K562 (cell line): ENCODE data around the gene PRKAA1. TPM values are rescaled to one million over a fixed set of nuclear protein-coding genes. Genes with fewer than 3 reads are reported as not detected.

ENCODE experiments used
- ATAC-seq: fragments of 200-7000 bp; cut with Tn5 transposase; 3 replicates; pipeline ENCODE4 v1.9.1; 2020; ENCODE audit warnings: moderate library complexity
- BruUV-seq: library from RNA; stranded (reverse); fragments of 400-500 nt; replicated peaks from 2 replicates; lab custom pipeline; 2021; lab: Mats Ljungman, UMichigan
- CTCF ChIA-PET: fragments of 300-600 bp; formaldehyde crosslinking; extraction: SDS; loops from one replicate; lab custom pipeline; 2021; ENCODE audit warnings: low intra/inter-chr PET ratio; lab: Yijun Ruan, JAX
- POLR2A ChIA-PET: fragments of 300-600, 350-650 bp; sonication (Branson Sonifier 250); formaldehyde crosslinking; extraction: SDS; loops from one replicate; lab custom pipeline; 2021; ENCODE audit warnings: antibody characterized with exemption, inconsistent platforms; lab: Yijun Ruan, JAX
- DNase-seq, 4 experiments: peaks; one replicate each; pipeline versions ENCODE4 v3.0.0 to v3.0.0-alpha.2; 2011 to 2018; ENCODE audit warnings: low spot score in 3 of 4, mixed read lengths in 3 of 4; ENCODE audit errors: extremely low read depth in 1 of 4
- FAIRE-seq: peaks from 2 replicates; lab custom pipeline; 2011; peaks lifted over from hg19 to GRCh38; lab: Jason Lieb, UNC
- H2AFZ ChIP-seq: 2 replicates; pipeline ENCODE4 v1.6.0; 2011; ENCODE audit warnings: low read depth, low read length, control low read depth, inconsistent platforms
- H3K27ac ChIP-seq: fragments of 200-600 bp; 3 replicates; pipeline ENCODE4 v1.8.0; 2011; ENCODE audit warnings: low read depth, mild to moderate bottlenecking, control low read depth, inconsistent platforms, low read length, moderate library complexity, mixed read lengths; ENCODE audit errors: extremely low read depth
- H3K27me3 ChIP-seq, 2 experiments: fragments of 300-600 bp in 1 of 2; 2 replicates in 1 of 2; 3 replicates in 1 of 2; pipeline versions ENCODE4 v1.6.0 to v1.8.0; 2011; ENCODE audit warnings: inconsistent platforms in 2 of 2, low read length in 2 of 2, mild to moderate bottlenecking in 1 of 2, mixed read lengths in 1 of 2, moderate library complexity in 1 of 2; ENCODE audit not compliant: control insufficient read depth in 2 of 2, insufficient read depth in 2 of 2
- H3K36me3 ChIP-seq: fragments of 300-600 bp; 3 replicates; pipeline ENCODE4 v1.8.0; 2011; ENCODE audit warnings: mild to moderate bottlenecking, low read length, inconsistent platforms; ENCODE audit not compliant: control insufficient read depth, insufficient read depth
- H3K4me1 ChIP-seq, 2 experiments: fragments of 200-600 bp in 1 of 2; replicated peaks in 1 of 2; 2 replicates in 1 of 2; 3 replicates in 1 of 2; pipeline versions ENCODE4 v1.5.1 to v1.8.0; 2011; ENCODE audit warnings: inconsistent platforms in 2 of 2, low read length in 2 of 2, mild to moderate bottlenecking in 1 of 2, mixed read lengths in 1 of 2, moderate library complexity in 1 of 2; ENCODE audit not compliant: control insufficient read depth in 2 of 2, insufficient read depth in 2 of 2
- H3K4me2 ChIP-seq: 2 replicates; pipeline ENCODE4 v1.6.1; 2011; ENCODE audit warnings: low read length, control low read depth, inconsistent platforms, mixed read lengths; ENCODE audit not compliant: insufficient read depth
- H3K4me3 ChIP-seq: fragments of 200-600 bp; sonication (generic), shearing (Covaris generic); 2 replicates; pipeline ENCODE4 v1.5.1; 2016; ENCODE audit warnings: control low read depth, inconsistent platforms
- H3K79me2 ChIP-seq: fragments of 200-600 bp; 3 replicates; pipeline ENCODE4 v1.8.0; 2011; ENCODE audit warnings: low read length, inconsistent platforms; ENCODE audit not compliant: control insufficient read depth, insufficient read depth
- H3K9ac ChIP-seq, 2 experiments: 2 replicates each; pipeline versions ENCODE4 v1.6.0 to v1.6.1; 2011; ENCODE audit warnings: low read depth in 2 of 2, low read length in 2 of 2, control low read depth in 1 of 2, inconsistent platforms in 1 of 2, mild to moderate bottlenecking in 1 of 2, mixed read lengths in 1 of 2; ENCODE audit not compliant: insufficient read depth in 1 of 2
- H3K9me1 ChIP-seq: one replicate; pipeline ENCODE4 v1.6.0; 2011; ENCODE audit warnings: inconsistent platforms, mild to moderate bottlenecking, low read length, moderate library complexity; ENCODE audit not compliant: control insufficient read depth, insufficient read depth
- H3K9me3 ChIP-seq: replicated peaks from 2 replicates; pipeline ENCODE4 v1.5.1; 2011; ENCODE audit warnings: low read depth, low read length, inconsistent platforms; ENCODE audit not compliant: control insufficient read depth, insufficient read depth
- H4K20me1 ChIP-seq: replicated peaks from 2 replicates; pipeline ENCODE4 v1.6.1; 2011; ENCODE audit warnings: low read length, inconsistent platforms, mixed read lengths; ENCODE audit not compliant: control insufficient read depth, insufficient read depth
- BDP1 ChIP-seq: IDR thresholded peaks from 3 replicates; pipeline ENCODE4 v1.6.1; 2011; ENCODE audit not compliant: insufficient read length, insufficient read depth
- EHMT2 ChIP-seq: fragments of 450-650 bp; IDR thresholded peaks from 2 replicates; pipeline ENCODE4 v1.6.1; 2018; ENCODE audit warnings: antibody characterized with exemption
- FIP1L1 ChIP-seq: fragments of 200-400 bp; formaldehyde crosslinking; IDR thresholded peaks from 2 replicates; pipeline ENCODE4 v1.6.1; 2018; ENCODE audit warnings: mild to moderate bottlenecking, low read depth, low read length; ENCODE audit not compliant: poor library complexity, severe bottlenecking
- GATAD2B ChIP-seq: fragments of 450-650 bp; IDR thresholded peaks from 2 replicates; pipeline ENCODE4 v1.6.1; 2017; ENCODE audit warnings: mild to moderate bottlenecking, borderline replicate concordance
- HDAC1 ChIP-seq, 2 experiments: fragments of 450-650 bp; IDR thresholded peaks; 2 replicates each; pipeline ENCODE4 v1.6.1; 2016 to 2017; ENCODE audit warnings: inconsistent platforms in 1 of 2, mild to moderate bottlenecking in 1 of 2, moderate library complexity in 1 of 2
- HDAC2 ChIP-seq: fragments of 450-650 bp; IDR thresholded peaks from 2 replicates; pipeline ENCODE4 v1.6.1; 2016; ENCODE audit warnings: mild to moderate bottlenecking
- KDM1A ChIP-seq, 2 experiments: fragments of 450-650 bp; IDR thresholded peaks; 2 replicates each; pipeline ENCODE4 v1.6.1; 2016; ENCODE audit warnings: mild to moderate bottlenecking in 2 of 2
- KLF16 ChIP-seq: IDR thresholded peaks from 2 replicates; pipeline ENCODE4 v1.6.1; 2016; ENCODE audit warnings: antibody characterized with exemption
- NFIC ChIP-seq: fragments of 450-650 bp; IDR thresholded peaks from 2 replicates; pipeline ENCODE4 v1.6.1; 2017; ENCODE audit warnings: mild to moderate bottlenecking, inconsistent platforms
- RAD51 ChIP-seq: fragments of 450-650 bp; IDR thresholded peaks from 2 replicates; pipeline ENCODE4 v1.7.1; 2016; ENCODE audit warnings: low read depth, mild to moderate bottlenecking, borderline replicate concordance
- SMARCE1 ChIP-seq: fragments of 450-650 bp; IDR thresholded peaks from 2 replicates; pipeline ENCODE4 v1.7.1; 2016; ENCODE audit warnings: mild to moderate bottlenecking
- STAT5A ChIP-seq: IDR thresholded peaks from 2 replicates; pipeline ENCODE4 v1.6.1; 2012; ENCODE audit warnings: low read length, inconsistent platforms, borderline replicate concordance
- TCF7 ChIP-seq: sonication (generic); IDR thresholded peaks from 2 replicates; pipeline ENCODE4 v1.6.1; 2016; ENCODE audit warnings: antibody characterized with exemption, borderline replicate concordance
- ZNF12 ChIP-seq: sonication (generic); formaldehyde crosslinking; IDR thresholded peaks from 2 replicates; pipeline ENCODE4 v1.4.0; 2020; ENCODE audit warnings: mild to moderate bottlenecking, missing genetic modification reagents
- ZNF143 ChIP-seq: sonication (generic); formaldehyde crosslinking; IDR thresholded peaks from 2 replicates; pipeline ENCODE4 v1.9.0; 2022; ENCODE audit warnings: mild to moderate bottlenecking, missing genetic modification reagents
- ZNF324 ChIP-seq: fragments of 250-450 bp; sonication (Bioruptor Pico); IDR thresholded peaks from 2 replicates; pipeline ENCODE4 v1.4.0; 2020; ENCODE audit warnings: mild to moderate bottlenecking
- ZNF561 ChIP-seq: fragments of 450-650 bp; formaldehyde crosslinking; conservative IDR thresholded peaks from 2 replicates; pipeline ENCODE4 v1.4.0; 2020; ENCODE audit warnings: mild to moderate bottlenecking, moderate library complexity
- ZNF589 ChIP-seq: fragments of 200-800 bp; sonication (Bioruptor generic); IDR thresholded peaks from 2 replicates; pipeline ENCODE4 v1.6.1; 2016; ENCODE audit warnings: low read depth, missing genetic modification characterization, missing compliant biosample characterization
- WGBS: fragments of 100-300 bp; shearing (Covaris generic); methylation state at CpG from one replicate; pipeline ENCODE4 v1.1.6; 2016; ENCODE audit warnings: low coverage, mixed read lengths; ENCODE audit not compliant: insufficient coverage; ENCODE audit errors: missing lambda C conversion rate; 5-methylcytosine and 5-hydroxymethylcytosine counted together
- in situ Hi-C: fragments of 300-500 bp; cut with MboI; formaldehyde crosslinking; loops from 4 replicates; pipeline ENCODE4 v1.15.0; 2018; ENCODE audit warnings: inconsistent platforms, mixed read lengths
- intact Hi-C: fragments of 100-400 bp; cut with micrococcal nuclease; formaldehyde crosslinking; loops from 2 replicates; pipeline ENCODE4 v1.14.2; 2022
- polyA plus RNA-seq, 8 experiments: library from polyadenylated mRNA; depleted of rRNA in 4 of 8; stranded (reverse) in 5 of 8; unstranded in 3 of 8; fragments of >200 nt; fragmentation: Nextera tagmentation in 2 of 8; fragmentation: Illumina TruSeq in 1 of 8; extraction: Ambion mirVana in 2 of 8; extraction: Trizol in 1 of 8; gene quantifications; 2 replicates each; pipeline versions ENCODE4 v1.2.1 to v1.2.3, GENCODE V29; 2011 to 2014; ENCODE audit warnings: inconsistent platforms in 1 of 8, missing spikeins in 1 of 8
- total RNA-seq, 7 experiments: library from RNA; depleted of rRNA in 6 of 7; stranded (reverse); fragments of >200 nt in 6 of 7; fragmentation: Illumina TruSeq in 2 of 7; extraction: Trizol in 2 of 7; gene quantifications; 2 replicates each; pipeline versions ENCODE4 v1.2.1 to v1.2.3, GENCODE V29; 2011 to 2021; ENCODE audit warnings: low replicate concordance in 1 of 7
- TF ChIP-seq, protein P1 (sequence below): fragments of 450-650 bp; formaldehyde crosslinking; IDR thresholded peaks from 2 replicates; pipeline ENCODE4 v1.4.0; 2022; ENCODE audit warnings: missing genetic modification characterization
- TF ChIP-seq, protein P2 (sequence below): sonication (generic); formaldehyde crosslinking; IDR thresholded peaks from 2 replicates; pipeline ENCODE4 v1.8.0; 2023; ENCODE audit warnings: missing genetic modification reagents, mild to moderate bottlenecking, borderline replicate concordance

The PRKAA1 gene
- total and polyA plus RNA-seq, 9 of the 15 experiments (the other 6 are each of a cell fraction or from before 2014, with no cell fraction given) = 24.5 to 84.0 (median 51.4) TPM

DNA sequence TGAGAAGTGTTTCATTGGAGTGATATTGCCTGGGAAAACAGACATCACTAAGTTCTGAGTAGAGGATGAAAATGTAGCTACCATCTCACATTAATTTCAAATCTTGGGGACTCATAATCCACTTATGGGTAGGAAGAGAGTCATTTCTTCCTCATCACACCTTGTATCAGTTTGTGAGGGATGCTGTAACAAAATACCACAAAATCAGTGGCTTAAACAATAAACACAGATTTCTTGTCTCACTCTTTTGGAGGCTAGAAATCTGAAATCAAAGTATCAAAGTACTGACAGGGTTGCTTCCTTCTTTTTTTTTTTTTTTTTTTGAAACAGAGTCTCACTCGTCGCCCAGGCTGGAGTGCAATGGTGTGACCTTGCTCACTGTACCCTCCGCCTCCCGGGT lies 46.4 kb upstream of the PRKAA1 start:
- intact Hi-C loops (no loop called here), in situ Hi-C loops (no loop called here)
- no peak for ATAC-seq
- ChIA-PET POLR2A (interaction anchor here (0.6 to 1.6 kb wide), 3 partner anchors 9 to 12 kb away, joined by 3 to 4 read pairs (median 3); partner anchors contain the start of gene RPL37), CTCF (no interaction called here)
- Histone ChIP-seq H3K9me3 (no peaks in the 10 kb centered on the region), H3K9me1 (no peaks in the 10 kb centered on the region), H3K4me1 (0 out of 5 replicates have a peak, but pooled peaks cover 0 to 2% of the 10 kb centered on the region in 2 experiments), H3K27me3 (no peaks in the 10 kb centered on the region), H3K79me2 (peaks cover 4% of the 10 kb centered on the region; the same call in 1 of the 3 replicates), H3K9ac (no peak overlapping the region), H3K27ac (no peak overlapping the region), H2AFZ (no peak overlapping the region), H3K4me3 (no peak overlapping the region), H3K36me3 (no peaks in the 10 kb centered on the region), H3K4me2 (no peak overlapping the region), H4K20me1 (no peaks in the 10 kb centered on the region)
- WGBS = 86% methylated on average over 2 of the region's 4 CpGs
- no TSS peak for BruUV-seq
- no peak for DNase-seq
- FAIRE-seq = no peak
- TF ChIP-seq RAD51 (no peak), SMARCE1 (no peak), ZNF561 (CRISPR knock-in tag) (no peak), KLF16 (no peak), NFIC (no peak), ZNF324 (CRISPR knock-in tag) (no peak), FIP1L1 (no peak), KDM1A (IDR thresholded peaks at IDR 0.05) (peak; percentile 80 to 83), ZNF143 (CRISPR knock-in tag) (no peak), EHMT2 (no peak), HDAC1 (IDR thresholded peaks at IDR 0.05) (0 out of 4 replicates have a peak, but pooled peaks of 1 of the 2 experiments have one; percentile 32), BDP1 (no peak), GATAD2B (no peak), ZNF589 (CRISPR knock-in tag) (no peak), HDAC2 (no peak), ZNF12 (CRISPR knock-in tag) (peak; percentile 84; the same call in 1 of the 2 replicates), TCF7 (no peak), STAT5A (no peak)
- TF ChIP-seq, protein P1, sequence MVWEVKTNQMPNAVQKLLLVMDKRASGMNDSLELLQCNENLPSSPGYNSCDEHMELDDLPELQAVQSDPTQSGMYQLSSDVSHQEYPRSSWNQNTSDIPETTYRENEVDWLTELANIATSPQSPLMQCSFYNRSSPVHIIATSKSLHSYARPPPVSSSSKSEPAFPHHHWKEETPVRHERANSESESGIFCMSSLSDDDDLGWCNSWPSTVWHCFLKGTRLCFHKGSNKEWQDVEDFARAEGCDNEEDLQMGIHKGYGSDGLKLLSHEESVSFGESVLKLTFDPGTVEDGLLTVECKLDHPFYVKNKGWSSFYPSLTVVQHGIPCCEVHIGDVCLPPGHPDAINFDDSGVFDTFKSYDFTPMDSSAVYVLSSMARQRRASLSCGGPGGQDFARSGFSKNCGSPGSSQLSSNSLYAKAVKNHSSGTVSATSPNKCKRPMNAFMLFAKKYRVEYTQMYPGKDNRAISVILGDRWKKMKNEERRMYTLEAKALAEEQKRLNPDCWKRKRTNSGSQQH = no peak
- TF ChIP-seq, protein P2, sequence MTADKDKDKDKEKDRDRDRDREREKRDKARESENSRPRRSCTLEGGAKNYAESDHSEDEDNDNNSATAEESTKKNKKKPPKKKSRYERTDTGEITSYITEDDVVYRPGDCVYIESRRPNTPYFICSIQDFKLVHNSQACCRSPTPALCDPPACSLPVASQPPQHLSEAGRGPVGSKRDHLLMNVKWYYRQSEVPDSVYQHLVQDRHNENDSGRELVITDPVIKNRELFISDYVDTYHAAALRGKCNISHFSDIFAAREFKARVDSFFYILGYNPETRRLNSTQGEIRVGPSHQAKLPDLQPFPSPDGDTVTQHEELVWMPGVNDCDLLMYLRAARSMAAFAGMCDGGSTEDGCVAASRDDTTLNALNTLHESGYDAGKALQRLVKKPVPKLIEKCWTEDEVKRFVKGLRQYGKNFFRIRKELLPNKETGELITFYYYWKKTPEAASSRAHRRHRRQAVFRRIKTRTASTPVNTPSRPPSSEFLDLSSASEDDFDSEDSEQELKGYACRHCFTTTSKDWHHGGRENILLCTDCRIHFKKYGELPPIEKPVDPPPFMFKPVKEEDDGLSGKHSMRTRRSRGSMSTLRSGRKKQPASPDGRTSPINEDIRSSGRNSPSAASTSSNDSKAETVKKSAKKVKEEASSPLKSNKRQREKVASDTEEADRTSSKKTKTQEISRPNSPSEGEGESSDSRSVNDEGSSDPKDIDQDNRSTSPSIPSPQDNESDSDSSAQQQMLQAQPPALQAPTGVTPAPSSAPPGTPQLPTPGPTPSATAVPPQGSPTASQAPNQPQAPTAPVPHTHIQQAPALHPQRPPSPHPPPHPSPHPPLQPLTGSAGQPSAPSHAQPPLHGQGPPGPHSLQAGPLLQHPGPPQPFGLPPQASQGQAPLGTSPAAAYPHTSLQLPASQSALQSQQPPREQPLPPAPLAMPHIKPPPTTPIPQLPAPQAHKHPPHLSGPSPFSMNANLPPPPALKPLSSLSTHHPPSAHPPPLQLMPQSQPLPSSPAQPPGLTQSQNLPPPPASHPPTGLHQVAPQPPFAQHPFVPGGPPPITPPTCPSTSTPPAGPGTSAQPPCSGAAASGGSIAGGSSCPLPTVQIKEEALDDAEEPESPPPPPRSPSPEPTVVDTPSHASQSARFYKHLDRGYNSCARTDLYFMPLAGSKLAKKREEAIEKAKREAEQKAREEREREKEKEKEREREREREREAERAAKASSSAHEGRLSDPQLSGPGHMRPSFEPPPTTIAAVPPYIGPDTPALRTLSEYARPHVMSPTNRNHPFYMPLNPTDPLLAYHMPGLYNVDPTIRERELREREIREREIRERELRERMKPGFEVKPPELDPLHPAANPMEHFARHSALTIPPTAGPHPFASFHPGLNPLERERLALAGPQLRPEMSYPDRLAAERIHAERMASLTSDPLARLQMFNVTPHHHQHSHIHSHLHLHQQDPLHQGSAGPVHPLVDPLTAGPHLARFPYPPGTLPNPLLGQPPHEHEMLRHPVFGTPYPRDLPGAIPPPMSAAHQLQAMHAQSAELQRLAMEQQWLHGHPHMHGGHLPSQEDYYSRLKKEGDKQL = no peak
